Fibroblast of mammary gland (primary cell): ENCODE data around the gene PXT1.

ENCODE experiments used
- DNase-seq: peaks from one replicate; pipeline ENCODE4 v3.0.0-alpha.2; 2010; ENCODE audit warnings: low read depth
- H3K4me3 ChIP-seq: 2 replicates; pipeline ENCODE4 v1.5.1; 2011; ENCODE audit warnings: low read depth, mild to moderate bottlenecking, low read length, moderate library complexity; ENCODE audit not compliant: control insufficient read depth
- TF ChIP-seq, protein P1 (sequence below): conservative IDR thresholded peaks from 2 replicates; pipeline ENCODE4 v1.5.1; 2011; ENCODE audit warnings: low read depth, low read length, inconsistent platforms; ENCODE audit not compliant: control insufficient read depth, insufficient read depth

Gene PXT1

DNA sequence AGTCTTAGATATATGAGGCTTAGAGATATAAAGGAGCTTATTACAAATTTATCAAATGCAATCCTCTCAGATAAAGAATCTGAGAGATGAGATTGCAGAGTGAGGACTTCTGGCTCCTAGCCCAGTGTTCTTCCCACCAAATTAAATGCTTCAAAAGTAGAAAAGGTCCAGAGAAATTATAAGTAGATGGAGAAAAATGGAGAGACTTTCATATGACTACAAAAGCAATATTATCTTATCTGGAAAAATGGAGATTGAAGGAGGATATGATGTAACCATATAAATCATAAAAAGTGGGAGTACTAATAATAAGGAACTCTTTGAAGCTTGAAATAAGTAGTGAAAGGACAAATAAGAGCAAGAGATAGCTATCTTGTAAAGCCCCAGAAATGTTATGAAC lies 3.0 kb upstream of the PXT1 start:
- no peak overlapping the region for H3K4me3 ChIP-seq
- TF ChIP-seq, protein P1, sequence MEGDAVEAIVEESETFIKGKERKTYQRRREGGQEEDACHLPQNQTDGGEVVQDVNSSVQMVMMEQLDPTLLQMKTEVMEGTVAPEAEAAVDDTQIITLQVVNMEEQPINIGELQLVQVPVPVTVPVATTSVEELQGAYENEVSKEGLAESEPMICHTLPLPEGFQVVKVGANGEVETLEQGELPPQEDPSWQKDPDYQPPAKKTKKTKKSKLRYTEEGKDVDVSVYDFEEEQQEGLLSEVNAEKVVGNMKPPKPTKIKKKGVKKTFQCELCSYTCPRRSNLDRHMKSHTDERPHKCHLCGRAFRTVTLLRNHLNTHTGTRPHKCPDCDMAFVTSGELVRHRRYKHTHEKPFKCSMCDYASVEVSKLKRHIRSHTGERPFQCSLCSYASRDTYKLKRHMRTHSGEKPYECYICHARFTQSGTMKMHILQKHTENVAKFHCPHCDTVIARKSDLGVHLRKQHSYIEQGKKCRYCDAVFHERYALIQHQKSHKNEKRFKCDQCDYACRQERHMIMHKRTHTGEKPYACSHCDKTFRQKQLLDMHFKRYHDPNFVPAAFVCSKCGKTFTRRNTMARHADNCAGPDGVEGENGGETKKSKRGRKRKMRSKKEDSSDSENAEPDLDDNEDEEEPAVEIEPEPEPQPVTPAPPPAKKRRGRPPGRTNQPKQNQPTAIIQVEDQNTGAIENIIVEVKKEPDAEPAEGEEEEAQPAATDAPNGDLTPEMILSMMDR = no peak
- DNase-seq = no peak

DNA sequence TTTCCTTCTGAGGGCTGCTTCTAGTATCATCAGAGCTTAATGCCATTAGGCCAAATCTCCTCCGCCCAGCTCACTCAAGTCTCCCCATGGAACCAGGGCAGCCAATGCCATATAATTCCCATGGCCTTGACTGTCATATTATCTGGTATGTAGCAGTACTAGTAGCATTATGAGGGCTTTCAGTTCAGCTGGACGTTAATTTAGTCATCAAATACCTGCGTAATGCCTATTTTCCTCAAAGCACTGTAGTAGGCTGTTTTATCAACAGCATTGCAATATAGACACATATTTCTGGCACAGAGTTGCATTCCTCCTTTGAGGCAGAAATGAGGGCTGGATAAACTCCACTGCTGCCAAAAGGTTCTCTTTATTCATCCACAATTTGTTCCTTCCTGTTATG lies 1.8 kb upstream of the PXT1 start:
- peak; percentile 81 for DNase-seq
- TF ChIP-seq, protein P1 = no peak

DNA sequence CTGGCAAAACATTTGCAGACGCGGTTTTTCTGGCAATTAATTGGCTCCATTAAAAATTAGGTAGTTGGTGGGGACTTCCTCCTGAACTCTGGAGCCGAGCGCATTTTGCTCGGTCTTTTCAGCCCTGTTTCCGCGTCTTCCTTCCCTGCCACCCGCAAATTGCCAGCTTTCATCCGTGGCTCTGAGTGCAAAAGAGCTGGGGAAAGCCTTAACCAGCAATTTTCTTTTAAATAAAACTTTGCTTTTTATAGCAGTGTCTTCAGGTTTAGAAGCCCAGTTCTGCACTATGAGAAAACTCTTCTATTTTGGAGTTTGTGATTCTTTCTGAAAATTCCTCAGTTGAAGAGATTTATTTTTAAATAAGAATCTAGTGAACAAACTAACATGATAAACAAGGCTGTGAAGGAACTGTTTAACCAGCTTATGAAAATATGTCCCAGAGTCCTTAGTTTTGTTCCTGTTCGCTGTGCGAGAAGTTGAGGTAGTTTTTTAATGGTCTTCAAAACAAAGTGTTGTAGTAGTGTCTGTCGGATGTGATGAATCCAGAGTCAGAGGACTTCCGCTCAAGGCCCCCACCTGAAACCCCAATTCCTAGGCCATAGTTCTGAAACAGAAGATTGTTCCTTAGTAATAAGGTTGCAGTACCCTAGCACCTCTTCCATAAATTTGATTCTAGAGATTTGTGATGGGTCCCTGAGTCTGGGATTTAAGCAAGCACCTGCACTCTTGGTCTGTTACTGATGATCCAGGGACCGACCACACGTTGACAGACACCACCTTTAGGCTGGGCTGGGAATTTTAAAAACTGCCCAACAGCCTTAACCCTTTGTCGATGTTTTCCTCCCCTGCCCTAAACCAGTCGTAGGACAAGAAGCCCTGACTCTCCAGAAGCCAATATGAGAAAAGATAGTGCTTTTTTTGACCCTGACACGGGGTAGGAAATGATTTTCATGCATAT lies 1.1 kb upstream of the PXT1 start:
- peak overlapping the region; percentile 91 for H3K4me3 ChIP-seq
- no peak for DNase-seq
- TF ChIP-seq, protein P1 = no peak

More for the DNA sequence above, 1.8 kb upstream of the PXT1 start:
- H3K4me3 ChIP-seq = peak overlapping the region; percentile 91

DNA sequence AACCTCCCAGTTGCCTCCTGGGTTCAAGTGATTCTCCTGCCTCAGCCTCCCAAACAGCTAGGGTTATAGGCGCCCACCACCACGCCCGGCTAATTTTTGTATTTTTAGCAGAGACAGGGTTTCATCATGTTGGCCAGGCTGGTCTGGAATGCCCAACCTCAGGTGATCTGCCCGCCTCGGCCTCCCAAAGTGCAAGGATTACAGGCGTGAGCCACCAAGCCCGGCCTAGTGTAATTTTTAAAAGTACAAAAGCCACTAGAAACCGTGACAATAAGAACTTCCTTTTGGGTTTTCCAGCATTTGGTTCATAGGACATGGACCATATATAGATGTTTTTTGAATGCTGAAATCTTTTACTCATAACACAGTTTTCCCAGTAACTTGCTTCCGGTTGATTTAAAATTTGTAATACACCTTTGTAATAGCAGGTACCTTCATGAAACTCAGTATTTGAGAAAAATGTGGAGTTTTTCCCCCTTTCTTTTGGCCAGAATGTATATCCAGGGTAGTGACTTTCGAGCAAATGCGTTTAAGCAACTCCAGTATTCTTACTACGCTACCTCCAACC lies 467 bp downstream of the PXT1 start:
- DNase-seq = no peak
- peak overlapping the region; percentile 67 for H3K4me3 ChIP-seq
- TF ChIP-seq, protein P1 = no peak

DNA sequence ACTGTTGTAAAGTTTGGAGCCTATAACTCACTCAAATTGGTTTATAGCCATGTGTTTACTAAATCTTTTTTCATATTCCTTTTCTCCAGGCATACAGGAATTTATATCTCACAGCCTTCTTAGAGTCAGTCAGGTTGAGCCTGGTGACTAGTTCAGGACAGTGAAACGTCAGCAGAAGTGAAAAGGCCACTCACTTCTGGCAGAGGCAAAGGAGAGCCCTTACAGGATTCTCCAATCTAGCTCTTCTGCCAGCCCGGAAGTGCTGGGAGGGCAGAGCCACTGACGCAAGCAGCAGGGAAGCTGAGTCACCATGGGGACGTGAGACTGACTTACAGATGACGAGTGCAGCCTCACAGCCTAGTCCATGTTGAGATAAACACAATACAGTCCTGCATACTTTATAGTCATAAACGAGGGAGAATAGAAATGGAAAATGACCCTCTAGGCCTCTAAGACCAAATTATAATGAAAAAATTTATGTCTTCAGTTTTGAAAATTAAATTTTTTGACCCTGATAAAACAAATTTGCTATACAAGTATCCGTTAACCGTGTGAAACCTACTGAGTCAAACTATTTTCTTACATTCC lies 1.3 kb downstream of the PXT1 start:
- no peak overlapping the region for H3K4me3 ChIP-seq
- peak; percentile 100 for DNase-seq
- TF ChIP-seq, protein P1 = no peak

DNA sequence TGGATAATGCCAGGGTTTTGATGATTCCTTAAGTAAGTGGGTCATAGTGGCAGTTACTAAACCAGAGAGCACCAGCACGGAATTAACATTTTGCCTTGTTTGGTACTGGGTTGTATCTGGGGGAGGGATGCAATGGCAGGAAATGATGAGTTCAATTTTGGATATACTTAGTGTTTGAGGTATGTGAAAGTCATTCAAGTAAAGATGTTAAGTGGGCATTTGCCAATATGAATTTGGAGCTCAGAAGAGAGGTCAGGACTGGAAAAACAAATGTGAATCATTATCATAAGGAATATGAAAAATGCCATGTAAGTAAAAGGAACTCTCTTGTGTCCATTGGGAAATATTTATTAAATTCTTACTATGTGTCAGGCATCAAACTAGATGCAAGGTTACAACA lies 6.2 kb downstream of the PXT1 start:
- no peak overlapping the region for H3K4me3 ChIP-seq
- TF ChIP-seq, protein P1 = no peak
- DNase-seq = peak; percentile 71
